GM06990 (cell line): ENCODE data around the gene MSMB.
"Not testable (repeated sequence)": the region's sequence is repeated elsewhere in the genome, so short reads cannot be mapped to it uniquely, and the experiment has no call there.

Experiments
- DNase-seq: peaks from one replicate; pipeline ENCODE4 v3.0.0-alpha.2; 2011; ENCODE audit not compliant: insufficient read length; ENCODE audit errors: extremely low read depth
- H3K27me3 ChIP-seq: replicated peaks from 2 replicates; pipeline ENCODE4 v1.6.0; 2011; ENCODE audit warnings: low read length; ENCODE audit not compliant: control insufficient read depth, insufficient read depth
- H3K36me3 ChIP-seq: 2 replicates; pipeline ENCODE4 v1.5.1; 2011; ENCODE audit warnings: low read length; ENCODE audit not compliant: control insufficient read depth, insufficient read depth
- H3K4me3 ChIP-seq: replicated peaks from 2 replicates; pipeline ENCODE4 v1.5.1; 2011; ENCODE audit warnings: low read depth, mild to moderate bottlenecking, control low read depth, low read length
- CTCF ChIP-seq: IDR thresholded peaks from 2 replicates; pipeline ENCODE4 v1.5.1; 2011; ENCODE audit warnings: low read length, control low read depth, mild to moderate bottlenecking, inconsistent platforms; ENCODE audit not compliant: insufficient read depth, poor library complexity, severe bottlenecking

MSMB gene

GRCh38 chr10:46091828-46092523, 45.9 kb upstream of the MSMB start:
- no peak for TF ChIP-seq CTCF
- H3K27me3 ChIP-seq, result no peaks in the 10 kb centered on the region
- DNase-seq, result peak; percentile 47
- no peaks in the 10 kb centered on the region for H3K36me3 ChIP-seq
- H3K4me3 ChIP-seq, result no peak overlapping the region

- Histone ChIP-seq H3K27me3 (no peaks in the 10 kb centered on the region), H3K4me3 (no peak overlapping the region), H3K36me3 (no peaks in the 10 kb centered on the region)
- no peak for TF ChIP-seq CTCF
- no peak for DNase-seq
Observed at GRCh38 chr10:46091080-46091827, 45.2 kb upstream of the MSMB start.

- DNase-seq, result no peak
Observed at GRCh38 chr10:46090258-46090812, 44.3 kb upstream of the MSMB start.

GRCh38 chr10:46087381-46087780, 41.3 kb upstream of the MSMB start:
- not testable (repeated sequence) for DNase-seq, H3K4me3 ChIP-seq, H3K27me3 ChIP-seq, H3K36me3 ChIP-seq

More at GRCh38 chr10:46090258-46090812, 44.3 kb upstream of the MSMB start:
- Histone ChIP-seq H3K36me3 (no peaks in the 10 kb centered on the region), H3K4me3 (no peak overlapping the region), H3K27me3 (no peaks in the 10 kb centered on the region)
- no peak for TF ChIP-seq CTCF

GRCh38 chr10:46084321-46085165, 38.5 kb upstream of the MSMB start:
- DNase-seq, result no peak
- Histone ChIP-seq H3K27me3 (no peaks in the 10 kb centered on the region), H3K4me3 (no peak overlapping the region), H3K36me3 (no peaks in the 10 kb centered on the region)
- TF ChIP-seq CTCF, result no peak
